Measurements from ENCODE around the gene OR5AR1. TPM values are rescaled to one million over a fixed set of nuclear protein-coding genes. Genes with fewer than 3 reads are reported as not detected.

OR5AR1 gene
- polyA plus RNA-seq (2011; rRNA removed): not detected in 2 replicates
- polyA minus RNA-seq (2011; rRNA and poly(A)+ RNA removed): not detected in 2 replicates

GRCh38 chr11:56663386-56663785 lies at the start of gene OR5AR1:
TSS of gene OR5AR1 (plus strand) at chr11:56663686. CDS start at chr11:56663686, 0 bp downstream.
- H3K27me3 ChIP-seq (ENCODE audit: control insufficient read depth, insufficient read depth, low read length): no peaks in the 10 kb centered on the region
- CTCF ChIA-PET: no interaction called here

GRCh38 chr11:56624661-56625110 lies 38.8 kb upstream of the OR5AR1 start:
- POLR2A ChIA-PET: no interaction called here
- CTCF ChIA-PET: no interaction called here
- Histone ChIP-seq H3K4me3 (ENCODE audit: low read depth, low read length) (no peak overlapping the region), H3K27me3 (ENCODE audit: control insufficient read depth, insufficient read depth, low read length) (no peaks in the 10 kb centered on the region), H3K36me3 (ENCODE audit: control insufficient read depth, insufficient read depth, low read length) (no peaks in the 10 kb centered on the region)
- no peak; the same call in 1 of the 2 replicates for TF ChIP-seq CTCF (IDR thresholded peaks at IDR 0.05; ENCODE audit: insufficient read depth, low read depth, low read length)
- no peak for DNase-seq (ENCODE audit: low read depth)

More at GRCh38 chr11:56663386-56663785, at the start of gene OR5AR1:
- POLR2A ChIA-PET: no interaction called here
- no peak for DNase-seq (ENCODE audit: low read depth)
- Histone ChIP-seq H3K4me3 (ENCODE audit: low read depth, low read length) (no peak within 1 kb of the TSS), H3K36me3 (ENCODE audit: control insufficient read depth, insufficient read depth, low read length) (no peaks in the 10 kb centered on the region)
- TF ChIP-seq CTCF (IDR thresholded peaks at IDR 0.05; ENCODE audit: insufficient read depth, low read depth, low read length): no peak

DNA sequence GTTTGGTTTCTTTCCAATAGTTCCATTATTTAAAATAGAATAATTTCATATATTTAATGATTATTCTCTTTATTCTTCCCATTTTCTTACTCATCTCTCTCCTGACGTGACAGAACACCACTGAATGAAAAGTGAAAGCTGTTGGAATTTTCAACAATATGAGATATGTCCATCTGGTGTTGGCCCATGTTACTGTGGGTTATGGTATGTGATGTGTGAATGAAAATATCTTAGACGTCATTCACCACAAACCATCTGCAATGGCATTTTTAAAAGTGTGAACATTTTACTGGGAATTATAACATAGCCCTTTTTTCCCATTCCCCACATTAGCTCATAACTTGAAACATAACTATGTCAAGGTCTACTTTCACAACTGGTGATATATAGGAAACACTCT lies 37.5 kb upstream of the OR5AR1 start:
- ChIA-PET POLR2A (no interaction called here), CTCF (no interaction called here)
- no peak for DNase-seq (ENCODE audit: low read depth)

GRCh38 chr11:56632329-56632728 lies 31.2 kb upstream of the OR5AR1 start:
- CTCF ChIA-PET: no interaction called here

More for the DNA sequence above, 37.5 kb upstream of the OR5AR1 start:
- H3K36me3 ChIP-seq (ENCODE audit: control insufficient read depth, insufficient read depth, low read length): no peaks in the 10 kb centered on the region
- no peak for TF ChIP-seq CTCF (IDR thresholded peaks at IDR 0.05; ENCODE audit: insufficient read depth, low read depth, low read length)
- no peaks in the 10 kb centered on the region for H3K27me3 ChIP-seq (ENCODE audit: control insufficient read depth, insufficient read depth, low read length)
- no peak overlapping the region for H3K4me3 ChIP-seq (ENCODE audit: low read depth, low read length)

GRCh38 chr11:56636861-56637260 lies 26.6 kb upstream of the OR5AR1 start:
- Histone ChIP-seq H3K36me3 (ENCODE audit: control insufficient read depth, insufficient read depth, low read length) (no peaks in the 10 kb centered on the region), H3K27me3 (ENCODE audit: control insufficient read depth, insufficient read depth, low read length) (no peaks in the 10 kb centered on the region), H3K4me3 (ENCODE audit: low read depth, low read length) (no peak overlapping the region)
- no peak for DNase-seq (ENCODE audit: low read depth)
- CTCF ChIA-PET: no interaction called here
- no peak for TF ChIP-seq CTCF (IDR thresholded peaks at IDR 0.05; ENCODE audit: insufficient read depth, low read depth, low read length)
- POLR2A ChIA-PET: no interaction called here

More at GRCh38 chr11:56632329-56632728, 31.2 kb upstream of the OR5AR1 start:
- H3K36me3 ChIP-seq (ENCODE audit: control insufficient read depth, insufficient read depth, low read length): no peaks in the 10 kb centered on the region
- no peak overlapping the region for H3K4me3 ChIP-seq (ENCODE audit: low read depth, low read length)
- no peak for DNase-seq (ENCODE audit: low read depth)
- POLR2A ChIA-PET: no interaction called here
- H3K27me3 ChIP-seq (ENCODE audit: control insufficient read depth, insufficient read depth, low read length): no peaks in the 10 kb centered on the region
- TF ChIP-seq CTCF (IDR thresholded peaks at IDR 0.05; ENCODE audit: insufficient read depth, low read depth, low read length): no peak
